Small intestine (tissue), 7 donors: Measurements from ENCODE around the gene CACNA1I. TPM values are rescaled to one million over a fixed set of nuclear protein-coding genes. Genes with fewer than 3 reads are reported as not detected.

Experiments used
- DNase-seq, 2 donors: peaks; one replicate each; pipeline versions ENCODE4 v3.0.0 to v3.0.0-alpha.2; 2013
- FAIRE-seq: peaks from 2 replicates; lab custom pipeline; 2012; peaks lifted over from hg19 to GRCh38; lab: Jason Lieb, UNC
- H3K27ac ChIP-seq, 3 donors: one replicate each; pipeline ENCODE4 v1.5.1; 2013; ENCODE audit warnings: low read length in 2 of 3, mild to moderate bottlenecking in 2 of 3, control low read depth in 1 of 3, inconsistent platforms in 1 of 3, low read depth in 1 of 3, moderate library complexity in 1 of 3
- H3K27me3 ChIP-seq, 3 donors: one replicate each; pipeline ENCODE4 v1.6.1; 2013; ENCODE audit warnings: low read length in 3 of 3, inconsistent platforms in 1 of 3; ENCODE audit not compliant: control insufficient read depth in 3 of 3, insufficient read depth in 3 of 3
- H3K36me3 ChIP-seq, 3 donors: one replicate each; pipeline ENCODE4 v1.6.1; 2013; ENCODE audit warnings: low read length in 3 of 3, inconsistent platforms in 1 of 3, low read depth in 1 of 3, mild to moderate bottlenecking in 1 of 3, moderate library complexity in 1 of 3; ENCODE audit not compliant: control insufficient read depth in 3 of 3, insufficient read depth in 2 of 3
- H3K4me1 ChIP-seq, 3 donors: one replicate each; pipeline ENCODE4 v1.6.1; 2013; ENCODE audit warnings: low read length in 2 of 3, inconsistent platforms in 1 of 3, low read depth in 1 of 3, mild to moderate bottlenecking in 1 of 3, moderate library complexity in 1 of 3; ENCODE audit not compliant: control insufficient read depth in 3 of 3, insufficient read depth in 2 of 3
- H3K4me3 ChIP-seq, 3 donors: one replicate each; pipeline ENCODE4 v1.5.1; 2013; ENCODE audit warnings: low read length in 3 of 3, control low read depth in 1 of 3, inconsistent platforms in 1 of 3, low read depth in 1 of 3, mild to moderate bottlenecking in 1 of 3, moderate library complexity in 1 of 3
- H3K9me3 ChIP-seq, 2 donors: one replicate each; pipeline ENCODE4 v1.6.1; 2013; ENCODE audit warnings: low read depth in 1 of 2, low read length in 1 of 2; ENCODE audit not compliant: control insufficient read depth in 2 of 2, insufficient read depth in 1 of 2
- WGBS, 3 donors: extraction: QIAGEN DNeasy Blood & Tissue Kit; methylation state at CpG; one replicate each; pipeline ENCODE4 v1.1.7; 2013; 5-methylcytosine and 5-hydroxymethylcytosine counted together
- polyA plus RNA-seq, 4 donors: library from polyadenylated mRNA; stranded (reverse) in 3 of 4; unstranded in 1 of 4; fragments of 200-250 nt in 3 of 4; fragments of 120-200 nt in 1 of 4; gene quantifications; one replicate each; pipeline versions ENCODE4 v1.2.1 to v1.2.3, GENCODE V29; 2013
- donor health status: healthy with polysubstance abuse.
- donor health status: control.
- donor health status: control.
- donor health status: Bipolar disorder and iron deficiency.
- donor health status: healthy.

The CACNA1I gene
- polyA plus RNA-seq, 4 donors: under 0.01 to 0.25 (median 0.18) TPM; not detected in 1

- Histone ChIP-seq H3K27ac (no peak overlapping the region), H3K9me3 (no peaks in the 10 kb centered on the region), H3K4me1 (peaks cover 0 to 5% (median 0%) of the 10 kb centered on the region in 3 donors), H3K36me3 (no peaks in the 10 kb centered on the region), H3K27me3 (peaks cover 0 to 42% (median 8%) of the 10 kb centered on the region in 3 donors), H3K4me3 (no peak overlapping the region)
- FAIRE-seq (no peak), DNase-seq (no peak)
- 64 to 73% (median 70%) methylated on average over 18 of the region's 18 CpGs for WGBS, 3 donors
Measured at GRCh38 chr22:39600491-39601179, 30.1 kb downstream of the CACNA1I start.

GRCh38 chr22:39601180-39601535 lies 30.6 kb downstream of the CACNA1I start:
- H3K27ac ChIP-seq: no peak overlapping the region
- H3K4me1 ChIP-seq: peaks cover 0 to 5% (median 0%) of the 10 kb centered on the region in 3 donors
- no peak overlapping the region for H3K4me3 ChIP-seq
- 19 to 49% (median 32%) methylated on average over 9 of the region's 9 CpGs for WGBS, 3 donors
- no peaks in the 10 kb centered on the region for H3K9me3 ChIP-seq
- no peak for FAIRE-seq
- H3K27me3 ChIP-seq: peaks cover 0 to 44% (median 8%) of the 10 kb centered on the region in 3 donors
- no peaks in the 10 kb centered on the region for H3K36me3 ChIP-seq
- no peak for DNase-seq

GRCh38 chr22:39603345-39603744 lies 32.8 kb downstream of the CACNA1I start:
- H3K27ac ChIP-seq: no peak overlapping the region
- no peaks in the 10 kb centered on the region for H3K36me3 ChIP-seq
- H3K4me1 ChIP-seq: peaks cover 0 to 4% (median 0%) of the 10 kb centered on the region in 3 donors
- H3K27me3 ChIP-seq: peaks cover 0 to 27% (median 3%) of the 10 kb centered on the region in 3 donors
- no peak for DNase-seq
- H3K4me3 ChIP-seq: no peak overlapping the region
- FAIRE-seq: no peak
- no peaks in the 10 kb centered on the region for H3K9me3 ChIP-seq
- whole genome bisulfite sequencing, 3 donors: 59 to 71% (median 69%) methylated on average over 3 of the region's 3 CpGs

- H3K9me3 ChIP-seq: peaks cover 0 to 8% of the 10 kb centered on the region in 2 donors
- WGBS, 3 donors: 53 to 61% (median 53%) methylated on average over 8 of the region's 8 CpGs
- no peak overlapping the region for H3K27ac ChIP-seq
- H3K4me1 ChIP-seq: no peaks in the 10 kb centered on the region
- no peaks in the 10 kb centered on the region for H3K36me3 ChIP-seq
- no peak for DNase-seq
- H3K4me3 ChIP-seq: no peak overlapping the region
- FAIRE-seq: no peak
- H3K27me3 ChIP-seq: peaks cover 0 to 14% (median under 1%) of the 10 kb centered on the region in 3 donors
Measured at GRCh38 chr22:39610246-39610645, 39.7 kb downstream of the CACNA1I start.

- H3K27ac ChIP-seq: no peak overlapping the region
- WGBS, 3 donors: 54 to 75% (median 67%) methylated on average over 7 of the region's 7 CpGs
- H3K4me3 ChIP-seq: no peak overlapping the region
- H3K36me3 ChIP-seq: no peaks in the 10 kb centered on the region
- H3K4me1 ChIP-seq: no peaks in the 10 kb centered on the region
- no peak for FAIRE-seq
- H3K9me3 ChIP-seq: peaks cover 0 to 8% of the 10 kb centered on the region in 2 donors
- DNase-seq: no peak
- H3K27me3 ChIP-seq: peaks cover 0 to 14% (median under 1%) of the 10 kb centered on the region in 3 donors
Measured at GRCh38 chr22:39610766-39611165, 40.2 kb downstream of the CACNA1I start.

GRCh38 chr22:39611360-39611759 lies 40.8 kb downstream of the CACNA1I start:
- Histone ChIP-seq H3K27ac (no peak overlapping the region), H3K4me3 (no peak overlapping the region), H3K4me1 (no peaks in the 10 kb centered on the region), H3K36me3 (no peaks in the 10 kb centered on the region), H3K27me3 (peaks cover 0 to 17% (median 3%) of the 10 kb centered on the region in 3 donors), H3K9me3 (peaks cover 0 to 8% of the 10 kb centered on the region in 2 donors)
- FAIRE-seq (no peak), DNase-seq (no peak)
- WGBS, 3 donors: 84 to 89% (median 87%) methylated on average over 4 of the region's 4 CpGs

GRCh38 chr22:39612811-39613548 lies 42.4 kb downstream of the CACNA1I start:
- FAIRE-seq: no peak
- Histone ChIP-seq H3K36me3 (no peaks in the 10 kb centered on the region), H3K27me3 (peaks cover 0 to 26% (median 6%) of the 10 kb centered on the region in 3 donors), H3K4me1 (no peaks in the 10 kb centered on the region), H3K9me3 (peaks cover 0 to 8% of the 10 kb centered on the region in 2 donors), H3K4me3 (no peak overlapping the region), H3K27ac (no peak overlapping the region)
- no peak for DNase-seq
- WGBS, 3 donors: 63 to 77% (median 71%) methylated on average over 7 of the region's 7 CpGs

- peaks cover 0 to 8% of the 10 kb centered on the region in 2 donors for H3K9me3 ChIP-seq
- WGBS, 3 donors: 88 to 92% (median 90%) methylated on average over 10 of the region's 10 CpGs
- H3K27ac ChIP-seq: no peak overlapping the region
- H3K36me3 ChIP-seq: no peaks in the 10 kb centered on the region
- DNase-seq: no peak
- H3K4me1 ChIP-seq: no peaks in the 10 kb centered on the region
- FAIRE-seq: no peak
- no peak overlapping the region for H3K4me3 ChIP-seq
- H3K27me3 ChIP-seq: peaks cover 0 to 26% (median 6%) of the 10 kb centered on the region in 3 donors
Measured at GRCh38 chr22:39613549-39613921, 43.0 kb downstream of the CACNA1I start.
